Uterus (tissue), 2 donors: ENCODE measurements around the gene MAMDC4.

Source experiments
- POLR2A ChIP-seq, 2 donors: fragments of 450-650 bp; IDR thresholded peaks; one replicate each; pipeline ENCODE4 v1.6.1; 2016; ENCODE audit warnings: antibody characterized with exemption in 2 of 2, mild to moderate bottlenecking in 1 of 2, moderate library complexity in 1 of 2
- TF ChIP-seq, protein P1 (sequence below), 4 experiments: fragments of 200-600 bp in 2 of 4; fragments of 450-650 bp in 2 of 4; sonication (generic) in 2 of 4; IDR thresholded peaks; one replicate each; pipeline ENCODE4 v1.5.1; 2016 to 2019; ENCODE audit warnings: antibody characterized with exemption in 4 of 4, mild to moderate bottlenecking in 2 of 4, moderate library complexity in 1 of 4

GRCh38 chr9:136882109-136882946 is 30.2 kb downstream of the MAMDC4 start:
- TF ChIP-seq, protein P1, sequence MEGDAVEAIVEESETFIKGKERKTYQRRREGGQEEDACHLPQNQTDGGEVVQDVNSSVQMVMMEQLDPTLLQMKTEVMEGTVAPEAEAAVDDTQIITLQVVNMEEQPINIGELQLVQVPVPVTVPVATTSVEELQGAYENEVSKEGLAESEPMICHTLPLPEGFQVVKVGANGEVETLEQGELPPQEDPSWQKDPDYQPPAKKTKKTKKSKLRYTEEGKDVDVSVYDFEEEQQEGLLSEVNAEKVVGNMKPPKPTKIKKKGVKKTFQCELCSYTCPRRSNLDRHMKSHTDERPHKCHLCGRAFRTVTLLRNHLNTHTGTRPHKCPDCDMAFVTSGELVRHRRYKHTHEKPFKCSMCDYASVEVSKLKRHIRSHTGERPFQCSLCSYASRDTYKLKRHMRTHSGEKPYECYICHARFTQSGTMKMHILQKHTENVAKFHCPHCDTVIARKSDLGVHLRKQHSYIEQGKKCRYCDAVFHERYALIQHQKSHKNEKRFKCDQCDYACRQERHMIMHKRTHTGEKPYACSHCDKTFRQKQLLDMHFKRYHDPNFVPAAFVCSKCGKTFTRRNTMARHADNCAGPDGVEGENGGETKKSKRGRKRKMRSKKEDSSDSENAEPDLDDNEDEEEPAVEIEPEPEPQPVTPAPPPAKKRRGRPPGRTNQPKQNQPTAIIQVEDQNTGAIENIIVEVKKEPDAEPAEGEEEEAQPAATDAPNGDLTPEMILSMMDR (IDR thresholded peaks at IDR 0.05), result no peak
- no peak for TF ChIP-seq POLR2A (IDR thresholded peaks at IDR 0.05)
